SU-DHL-6 (cell line): ENCODE results near the gene SFMBT2.

ENCODE experiments used
- EZH2phosphoT487 ChIP-seq: fragments of 200-600 bp; sonication (generic), shearing (Covaris generic); conservative IDR thresholded peaks from 2 replicates; pipeline ENCODE4 v1.6.1; 2018; ENCODE audit warnings: mild to moderate bottlenecking, antibody characterized with exemption, low read length, moderate library complexity, mixed read lengths
- TF ChIP-seq, protein P1 (sequence below): fragments of 200-600 bp; sonication (generic); IDR thresholded peaks from one replicate; pipeline ENCODE4 v1.5.1; 2017; ENCODE audit warnings: antibody characterized with exemption, mild to moderate bottlenecking, low read length, moderate library complexity; ENCODE audit not compliant: insufficient read depth, poor library complexity, severe bottlenecking

DNA sequence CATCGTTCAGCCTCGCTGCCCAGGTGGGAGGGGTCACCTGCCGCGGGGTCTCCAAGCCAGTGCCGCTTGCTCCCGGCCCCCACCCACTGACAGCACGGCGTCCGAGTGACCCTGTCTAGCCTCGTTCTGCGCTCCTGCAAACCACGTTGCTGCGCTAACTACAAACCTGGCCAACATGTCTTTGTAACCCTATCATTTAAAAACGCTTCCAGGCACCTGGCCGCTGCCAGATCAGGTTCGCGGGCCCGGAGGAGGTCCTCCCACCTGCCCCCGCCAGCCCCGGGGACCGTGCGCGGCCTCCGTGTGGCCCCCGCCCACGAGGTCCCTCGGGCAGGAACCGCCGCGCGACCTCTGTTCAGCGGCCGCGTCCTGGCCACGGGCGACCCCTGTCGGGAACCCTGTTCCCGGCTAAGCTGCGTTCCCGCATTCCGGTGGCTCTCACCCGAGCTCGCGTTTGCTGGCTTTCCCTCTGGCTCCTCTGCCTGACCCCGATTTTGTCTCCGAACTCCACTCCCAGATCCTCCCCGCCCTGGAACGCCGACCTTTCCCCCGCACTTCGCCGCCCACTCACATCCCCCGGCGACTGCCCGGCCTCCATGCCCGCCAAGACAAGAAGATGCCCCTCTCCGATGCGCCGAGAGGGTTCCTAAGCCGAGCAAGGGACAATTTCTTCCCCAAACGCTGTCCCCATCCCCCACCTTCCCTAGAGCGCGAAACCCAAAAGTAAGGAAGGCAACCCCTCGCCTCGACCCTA is 2.4 kb downstream of the SFMBT2 start:
- TF ChIP-seq, protein P1, sequence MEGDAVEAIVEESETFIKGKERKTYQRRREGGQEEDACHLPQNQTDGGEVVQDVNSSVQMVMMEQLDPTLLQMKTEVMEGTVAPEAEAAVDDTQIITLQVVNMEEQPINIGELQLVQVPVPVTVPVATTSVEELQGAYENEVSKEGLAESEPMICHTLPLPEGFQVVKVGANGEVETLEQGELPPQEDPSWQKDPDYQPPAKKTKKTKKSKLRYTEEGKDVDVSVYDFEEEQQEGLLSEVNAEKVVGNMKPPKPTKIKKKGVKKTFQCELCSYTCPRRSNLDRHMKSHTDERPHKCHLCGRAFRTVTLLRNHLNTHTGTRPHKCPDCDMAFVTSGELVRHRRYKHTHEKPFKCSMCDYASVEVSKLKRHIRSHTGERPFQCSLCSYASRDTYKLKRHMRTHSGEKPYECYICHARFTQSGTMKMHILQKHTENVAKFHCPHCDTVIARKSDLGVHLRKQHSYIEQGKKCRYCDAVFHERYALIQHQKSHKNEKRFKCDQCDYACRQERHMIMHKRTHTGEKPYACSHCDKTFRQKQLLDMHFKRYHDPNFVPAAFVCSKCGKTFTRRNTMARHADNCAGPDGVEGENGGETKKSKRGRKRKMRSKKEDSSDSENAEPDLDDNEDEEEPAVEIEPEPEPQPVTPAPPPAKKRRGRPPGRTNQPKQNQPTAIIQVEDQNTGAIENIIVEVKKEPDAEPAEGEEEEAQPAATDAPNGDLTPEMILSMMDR, result peak; percentile 23
- no peak for TF ChIP-seq EZH2phosphoT487
